Measurements from ENCODE around the gene GPC6. TPM values are rescaled to one million over a fixed set of nuclear protein-coding genes. Genes with fewer than 3 reads are reported as not detected.

The GPC6 gene
- total and polyA plus RNA-seq, 2 experiments from 2014 or later = 26.0 to 92.8 TPM

DNA sequence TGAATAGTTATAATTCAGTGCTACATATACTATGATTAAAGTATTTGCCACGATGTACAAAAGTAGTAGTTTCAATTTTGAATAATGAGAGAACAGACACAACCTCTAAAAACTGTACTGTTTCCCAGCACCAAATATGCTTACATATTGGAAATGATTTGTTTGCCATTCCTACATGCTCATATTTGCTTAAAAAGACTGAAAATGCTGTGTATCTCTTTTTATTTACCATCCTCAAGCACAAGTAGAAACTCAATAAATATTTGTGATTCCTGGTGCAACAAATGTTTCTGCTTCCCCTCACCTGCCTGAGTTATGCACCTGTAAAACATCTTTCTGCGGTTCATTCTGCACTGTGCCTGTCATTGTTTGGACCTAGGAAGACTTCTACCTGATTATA lies 740.7 kb downstream of the GPC6 start:
- no peaks in the 10 kb centered on the region for H3K9me3 ChIP-seq (ENCODE audit: low read depth)
- no peaks in the 10 kb centered on the region for H3K79me2 ChIP-seq
- TF ChIP-seq, protein P1, sequence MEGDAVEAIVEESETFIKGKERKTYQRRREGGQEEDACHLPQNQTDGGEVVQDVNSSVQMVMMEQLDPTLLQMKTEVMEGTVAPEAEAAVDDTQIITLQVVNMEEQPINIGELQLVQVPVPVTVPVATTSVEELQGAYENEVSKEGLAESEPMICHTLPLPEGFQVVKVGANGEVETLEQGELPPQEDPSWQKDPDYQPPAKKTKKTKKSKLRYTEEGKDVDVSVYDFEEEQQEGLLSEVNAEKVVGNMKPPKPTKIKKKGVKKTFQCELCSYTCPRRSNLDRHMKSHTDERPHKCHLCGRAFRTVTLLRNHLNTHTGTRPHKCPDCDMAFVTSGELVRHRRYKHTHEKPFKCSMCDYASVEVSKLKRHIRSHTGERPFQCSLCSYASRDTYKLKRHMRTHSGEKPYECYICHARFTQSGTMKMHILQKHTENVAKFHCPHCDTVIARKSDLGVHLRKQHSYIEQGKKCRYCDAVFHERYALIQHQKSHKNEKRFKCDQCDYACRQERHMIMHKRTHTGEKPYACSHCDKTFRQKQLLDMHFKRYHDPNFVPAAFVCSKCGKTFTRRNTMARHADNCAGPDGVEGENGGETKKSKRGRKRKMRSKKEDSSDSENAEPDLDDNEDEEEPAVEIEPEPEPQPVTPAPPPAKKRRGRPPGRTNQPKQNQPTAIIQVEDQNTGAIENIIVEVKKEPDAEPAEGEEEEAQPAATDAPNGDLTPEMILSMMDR (IDR thresholded peaks at IDR 0.05; ENCODE audit: poor library complexity) = no peak
- TF ChIP-seq EZH2 (IDR thresholded peaks at IDR 0.05; ENCODE audit: borderline replicate concordance) (no peak), EZH2phosphoT487 (IDR thresholded peaks at IDR 0.05; ENCODE audit: low read depth, severe bottlenecking, unreplicated experiment) (no peak)
- H4K20me1 ChIP-seq (ENCODE audit: insufficient read depth, poor library complexity, severe bottlenecking) = no peaks in the 10 kb centered on the region
- H3K27me3 ChIP-seq = no peaks in the 10 kb centered on the region
- H3K9me2 ChIP-seq (replicated peaks; ENCODE audit: insufficient read depth) = no peaks in the 10 kb centered on the region
- peaks cover 8% of the 10 kb centered on the region for H3K4me1 ChIP-seq (ENCODE audit: insufficient read depth)
- no peak overlapping the region for H2AFZ ChIP-seq
- H3K36me3 ChIP-seq (replicated peaks; ENCODE audit: insufficient read depth, low read depth) = no peaks in the 10 kb centered on the region
- H3K27ac ChIP-seq = no peak overlapping the region
- 91% methylated on average over 2 of the region's 2 CpGs for WGBS (ENCODE audit: low lambda C conversion rate, missing lambda C conversion rate)
- no peak for DNase-seq (ENCODE audit: low spot score)
- H3K4me2 ChIP-seq = no peak overlapping the region
- no peak overlapping the region for H3K4me3 ChIP-seq

DNA sequence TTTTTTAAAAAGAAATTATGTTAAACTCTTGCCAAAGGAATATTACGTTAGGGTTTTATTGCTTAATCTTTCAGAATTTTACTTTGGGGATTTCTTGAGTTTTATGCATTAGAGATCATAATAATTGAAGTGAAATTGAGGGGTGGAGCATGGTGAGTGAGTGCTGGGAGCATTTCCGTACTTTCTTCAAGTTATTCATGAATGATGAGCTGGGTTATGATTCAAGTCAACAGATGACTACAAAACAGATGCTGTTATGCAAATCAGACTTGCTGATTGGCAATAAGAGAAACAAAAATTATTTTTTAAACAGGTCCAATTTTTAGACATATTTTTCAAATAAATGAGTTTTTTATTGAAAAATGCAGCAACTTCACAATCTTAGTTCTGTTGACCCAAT lies 748.6 kb downstream of the GPC6 start:
- H4K20me1 ChIP-seq (ENCODE audit: insufficient read depth, poor library complexity, severe bottlenecking) = no peaks in the 10 kb centered on the region
- DNase-seq (ENCODE audit: low spot score) = no peak
- no peak overlapping the region for H3K4me3 ChIP-seq
- TF ChIP-seq, protein P1 (IDR thresholded peaks at IDR 0.05; ENCODE audit: poor library complexity) = no peak
- TF ChIP-seq EZH2phosphoT487 (IDR thresholded peaks at IDR 0.05; ENCODE audit: low read depth, severe bottlenecking, unreplicated experiment) = no peak
- TF ChIP-seq EZH2 (IDR thresholded peaks at IDR 0.05; ENCODE audit: borderline replicate concordance) = no peak
- H2AFZ ChIP-seq = no peak overlapping the region
- H3K79me2 ChIP-seq = no peaks in the 10 kb centered on the region
- no peak overlapping the region for H3K4me2 ChIP-seq
- H3K9me3 ChIP-seq (ENCODE audit: low read depth) = no peaks in the 10 kb centered on the region
- no peaks in the 10 kb centered on the region for H3K27me3 ChIP-seq
- WGBS (ENCODE audit: low lambda C conversion rate, missing lambda C conversion rate) = 95% methylated on average over 2 of the region's 2 CpGs
- H3K9me2 ChIP-seq (replicated peaks; ENCODE audit: insufficient read depth) = no peaks in the 10 kb centered on the region
- H3K4me1 ChIP-seq (ENCODE audit: insufficient read depth) = no peaks in the 10 kb centered on the region
- no peaks in the 10 kb centered on the region for H3K36me3 ChIP-seq (replicated peaks; ENCODE audit: insufficient read depth, low read depth)
- no peak overlapping the region for H3K27ac ChIP-seq

- WGBS (ENCODE audit: low lambda C conversion rate, missing lambda C conversion rate) = 83% methylated on average over 5 of the region's 5 CpGs
- Histone ChIP-seq H3K9me2 (replicated peaks; ENCODE audit: insufficient read depth) (no peaks in the 10 kb centered on the region), H4K20me1 (ENCODE audit: insufficient read depth, poor library complexity, severe bottlenecking) (no peaks in the 10 kb centered on the region), H2AFZ (no peak overlapping the region), H3K27ac (no peak overlapping the region), H3K36me3 (replicated peaks; ENCODE audit: insufficient read depth, low read depth) (no peaks in the 10 kb centered on the region), H3K4me3 (no peak overlapping the region), H3K9me3 (ENCODE audit: low read depth) (no peaks in the 10 kb centered on the region), H3K4me2 (no peak overlapping the region), H3K4me1 (ENCODE audit: insufficient read depth) (no peaks in the 10 kb centered on the region), H3K79me2 (no peaks in the 10 kb centered on the region), H3K27me3 (no peaks in the 10 kb centered on the region)
- DNase-seq (ENCODE audit: low spot score) = no peak
- no peak for TF ChIP-seq EZH2 (IDR thresholded peaks at IDR 0.05; ENCODE audit: borderline replicate concordance)
- TF ChIP-seq EZH2phosphoT487 (IDR thresholded peaks at IDR 0.05; ENCODE audit: low read depth, severe bottlenecking, unreplicated experiment) = no peak
- TF ChIP-seq, protein P1 (IDR thresholded peaks at IDR 0.05; ENCODE audit: poor library complexity) = no peak
Measured at GRCh38 chr13:93976528-93976927, 749.9 kb downstream of the GPC6 start.

GRCh38 chr13:93977986-93978385 lies 751.4 kb downstream of the GPC6 start:
- no peaks in the 10 kb centered on the region for H3K9me2 ChIP-seq (replicated peaks; ENCODE audit: insufficient read depth)
- H3K27me3 ChIP-seq = no peaks in the 10 kb centered on the region
- H3K4me3 ChIP-seq = no peak overlapping the region
- H3K27ac ChIP-seq = no peak overlapping the region
- no peak overlapping the region for H2AFZ ChIP-seq
- H3K9me3 ChIP-seq (ENCODE audit: low read depth) = no peaks in the 10 kb centered on the region
- WGBS (ENCODE audit: low lambda C conversion rate, missing lambda C conversion rate) = 86% methylated on average over 3 of the region's 3 CpGs
- no peaks in the 10 kb centered on the region for H3K4me1 ChIP-seq (ENCODE audit: insufficient read depth)
- H4K20me1 ChIP-seq (ENCODE audit: insufficient read depth, poor library complexity, severe bottlenecking) = no peaks in the 10 kb centered on the region
- no peaks in the 10 kb centered on the region for H3K79me2 ChIP-seq
- H3K36me3 ChIP-seq (replicated peaks; ENCODE audit: insufficient read depth, low read depth) = no peaks in the 10 kb centered on the region
- TF ChIP-seq EZH2phosphoT487 (IDR thresholded peaks at IDR 0.05; ENCODE audit: low read depth, severe bottlenecking, unreplicated experiment) (no peak), EZH2 (IDR thresholded peaks at IDR 0.05; ENCODE audit: borderline replicate concordance) (no peak)
- TF ChIP-seq, protein P1 (IDR thresholded peaks at IDR 0.05; ENCODE audit: poor library complexity) = no peak
- no peak overlapping the region for H3K4me2 ChIP-seq
- no peak for DNase-seq (ENCODE audit: low spot score)
